A673 (cell line): Measurements from ENCODE around the gene SMAD6. TPM values are rescaled to one million over a fixed set of nuclear protein-coding genes. Genes with fewer than 3 reads are reported as not detected.

Experiments
- BruUV-seq: library from RNA; stranded (reverse); fragments of 400-500 nt; replicated peaks from 2 replicates; lab custom pipeline; 2021; lab: Mats Ljungman, UMichigan
- CTCF ChIA-PET: fragments of 300-600 bp; sonication (Branson Sonifier 250); formaldehyde crosslinking; loops from one replicate; lab custom pipeline; 2022; ENCODE audit warnings: antibody characterized with exemption; lab: Charles Lee
- POLR2A ChIA-PET: fragments of 300-600 bp; sonication (Branson Sonifier 250); formaldehyde crosslinking; loops from one replicate; lab custom pipeline; 2022; ENCODE audit warnings: antibody characterized with exemption; ENCODE audit not compliant: low non-redundant PET; lab: Charles Lee
- DNase-seq: peaks from one replicate; pipeline ENCODE4 v3.0.0-alpha.2; 2015; ENCODE audit warnings: low spot score
- H3K27ac ChIP-seq: fragments of 200-600 bp; sonication (generic); 2 replicates; pipeline ENCODE4 v1.5.1; 2016; ENCODE audit warnings: mixed run types, low read depth, mild to moderate bottlenecking, mixed read lengths, antibody characterized with exemption, low read length; ENCODE audit not compliant: poor library complexity, severe bottlenecking
- H3K27me3 ChIP-seq: fragments of 200-600 bp; sonication (generic); replicated peaks from 2 replicates; pipeline ENCODE4 v1.6.1; 2017; ENCODE audit warnings: mixed run types, low read depth, mild to moderate bottlenecking, mixed read lengths, antibody characterized with exemption, low read length; ENCODE audit not compliant: insufficient read depth, poor library complexity
- H3K36me3 ChIP-seq: fragments of 200-600 bp; sonication (generic); 2 replicates; pipeline ENCODE4 v1.6.1; 2016; ENCODE audit warnings: mixed run types, mild to moderate bottlenecking, mixed read lengths, antibody characterized with exemption, low read length; ENCODE audit not compliant: insufficient read depth, poor library complexity, severe bottlenecking
- H3K4me1 ChIP-seq: fragments of 200-600 bp; sonication (generic); 2 replicates; pipeline ENCODE4 v1.6.1; 2017; ENCODE audit warnings: mixed run types, mild to moderate bottlenecking, mixed read lengths, antibody characterized with exemption, low read length; ENCODE audit not compliant: insufficient read depth, poor library complexity, severe bottlenecking
- H3K4me3 ChIP-seq: fragments of 200-600 bp; sonication (generic); 2 replicates; pipeline ENCODE4 v1.5.1; 2016; ENCODE audit warnings: low read depth, mixed run types, mild to moderate bottlenecking, mixed read lengths, low read length; ENCODE audit not compliant: poor library complexity, severe bottlenecking
- H3K9me3 ChIP-seq: fragments of 200-600 bp; sonication (generic); 2 replicates; pipeline ENCODE4 v1.6.1; 2016; ENCODE audit warnings: mixed run types, low read depth, mild to moderate bottlenecking, mixed read lengths, antibody characterized with exemption, low read length; ENCODE audit not compliant: poor library complexity, severe bottlenecking
- EZH2 ChIP-seq: fragments of 200-600 bp; sonication (generic); IDR thresholded peaks from 2 replicates; pipeline ENCODE4 v1.6.1; 2017; ENCODE audit warnings: borderline replicate concordance, low read depth, mild to moderate bottlenecking, mixed read lengths, antibody characterized with exemption, low read length; ENCODE audit not compliant: poor library complexity, severe bottlenecking
- intact Hi-C: fragments of 100-400 bp; cut with micrococcal nuclease; formaldehyde crosslinking; loops from one replicate; pipeline ENCODE4 v1.10.0; 2022; ENCODE audit not compliant: unreplicated experiment
- total RNA-seq: library from RNA; stranded (reverse); gene quantifications from 2 replicates; pipeline ENCODE4 v1.2.3, GENCODE V29; 2021
- TF ChIP-seq, protein P1 (sequence below): fragments of 300-800, 200-600 bp; sonication (generic); conservative IDR thresholded peaks from 2 replicates; pipeline ENCODE4 v1.5.1; 2017; ENCODE audit warnings: low read depth, mild to moderate bottlenecking, antibody characterized with exemption, low read length, moderate library complexity, mixed read lengths

Gene SMAD6
- total RNA-seq, 1 experiment from 2014 or later, result 63.9 TPM

DNA sequence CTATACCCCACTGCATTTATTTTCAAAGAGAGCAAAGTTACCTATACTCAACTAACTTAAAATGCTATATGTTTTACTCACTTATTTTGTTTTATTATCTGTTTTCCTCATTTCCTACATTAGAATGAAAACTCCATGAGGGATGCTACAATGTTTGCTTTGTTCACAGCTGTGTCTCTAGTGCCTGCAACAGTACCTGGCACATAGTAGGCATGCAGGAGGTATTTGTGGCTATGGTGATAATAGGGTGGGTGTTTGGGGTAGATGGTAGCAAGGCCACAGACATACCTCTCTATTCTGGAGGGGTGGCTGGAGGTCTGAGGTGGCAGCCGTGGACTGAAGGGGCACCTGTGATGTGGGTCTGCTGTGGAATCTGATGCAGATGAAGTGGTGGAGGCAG is 24.7 kb upstream of the SMAD6 start:
- H3K4me1 ChIP-seq, result peaks cover 6% of the 10 kb centered on the region
- intact Hi-C loops, result no loop called here
- TF ChIP-seq, protein P1, sequence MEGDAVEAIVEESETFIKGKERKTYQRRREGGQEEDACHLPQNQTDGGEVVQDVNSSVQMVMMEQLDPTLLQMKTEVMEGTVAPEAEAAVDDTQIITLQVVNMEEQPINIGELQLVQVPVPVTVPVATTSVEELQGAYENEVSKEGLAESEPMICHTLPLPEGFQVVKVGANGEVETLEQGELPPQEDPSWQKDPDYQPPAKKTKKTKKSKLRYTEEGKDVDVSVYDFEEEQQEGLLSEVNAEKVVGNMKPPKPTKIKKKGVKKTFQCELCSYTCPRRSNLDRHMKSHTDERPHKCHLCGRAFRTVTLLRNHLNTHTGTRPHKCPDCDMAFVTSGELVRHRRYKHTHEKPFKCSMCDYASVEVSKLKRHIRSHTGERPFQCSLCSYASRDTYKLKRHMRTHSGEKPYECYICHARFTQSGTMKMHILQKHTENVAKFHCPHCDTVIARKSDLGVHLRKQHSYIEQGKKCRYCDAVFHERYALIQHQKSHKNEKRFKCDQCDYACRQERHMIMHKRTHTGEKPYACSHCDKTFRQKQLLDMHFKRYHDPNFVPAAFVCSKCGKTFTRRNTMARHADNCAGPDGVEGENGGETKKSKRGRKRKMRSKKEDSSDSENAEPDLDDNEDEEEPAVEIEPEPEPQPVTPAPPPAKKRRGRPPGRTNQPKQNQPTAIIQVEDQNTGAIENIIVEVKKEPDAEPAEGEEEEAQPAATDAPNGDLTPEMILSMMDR, result no peak
- TF ChIP-seq EZH2, result no peak
- no peak overlapping the region for H3K4me3 ChIP-seq
- DNase-seq, result no peak
- no peaks in the 10 kb centered on the region for H3K9me3 ChIP-seq
- CTCF ChIA-PET, result no interaction called here
- H3K27ac ChIP-seq, result no peak overlapping the region
- BruUV-seq, result no TSS peak
- no peaks in the 10 kb centered on the region for H3K36me3 ChIP-seq
- H3K27me3 ChIP-seq, result no peaks in the 10 kb centered on the region
- POLR2A ChIA-PET, result no interaction called here

DNA sequence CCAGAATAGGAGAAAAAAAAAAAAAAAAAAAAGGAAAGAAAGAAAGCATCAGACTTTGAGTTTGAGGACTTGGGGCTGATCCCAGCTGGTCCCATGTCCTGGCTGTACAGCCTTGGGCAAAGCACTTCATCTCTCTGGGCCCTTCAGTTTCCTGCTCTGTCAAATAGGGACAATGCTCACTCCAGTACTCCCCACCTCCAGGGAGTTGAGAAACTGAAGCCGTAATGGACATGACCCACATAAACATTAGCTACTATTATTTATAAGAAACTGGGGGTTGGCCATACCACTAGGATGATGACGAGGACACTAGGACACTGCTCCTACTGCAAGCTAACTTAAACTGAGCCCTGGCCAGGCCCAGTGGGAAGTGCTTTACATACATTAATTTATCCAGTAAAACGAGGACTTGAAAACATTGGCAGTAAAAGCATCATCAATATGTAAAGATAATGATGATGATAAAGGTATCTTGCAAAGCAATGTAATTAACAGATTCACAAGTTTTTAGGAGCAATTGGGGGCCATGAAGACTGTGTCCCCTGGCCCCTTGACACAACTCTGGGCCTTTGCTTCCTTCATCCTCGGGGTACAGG is 22.9 kb upstream of the SMAD6 start:
- no TSS peak for BruUV-seq

DNA sequence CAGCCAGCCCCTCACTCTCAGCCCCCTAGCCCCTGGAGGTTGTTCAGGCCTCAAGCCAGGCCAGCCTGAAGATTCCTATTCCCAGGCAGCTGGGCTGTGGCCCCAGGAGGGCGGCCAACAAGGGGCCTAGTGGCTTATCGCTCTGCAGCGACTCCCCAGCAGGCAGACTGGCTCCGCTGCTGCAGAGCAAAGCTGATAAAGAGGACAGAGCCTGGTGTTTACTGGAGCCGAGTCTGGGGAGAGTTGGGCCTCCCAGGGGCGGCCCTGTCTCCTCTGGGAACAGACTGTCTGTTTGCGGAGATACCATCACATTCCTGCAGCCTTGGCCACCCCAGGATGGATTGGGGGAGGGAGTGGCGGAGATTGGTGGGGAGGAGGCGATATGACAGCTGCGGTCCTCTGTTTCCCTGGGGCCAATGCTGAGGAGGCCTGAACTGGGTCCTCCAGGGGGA is 22.4 kb upstream of the SMAD6 start:
- peaks cover 6% of the 10 kb centered on the region for H3K4me1 ChIP-seq
- intact Hi-C loops, result no loop called here
- no TSS peak for BruUV-seq
- DNase-seq, result no peak
- H3K27ac ChIP-seq, result no peak overlapping the region
- H3K9me3 ChIP-seq, result no peaks in the 10 kb centered on the region
- no peak overlapping the region for H3K4me3 ChIP-seq
- ChIA-PET POLR2A (no interaction called here), CTCF (no interaction called here)
- no peaks in the 10 kb centered on the region for H3K27me3 ChIP-seq
- H3K36me3 ChIP-seq, result no peaks in the 10 kb centered on the region
- TF ChIP-seq EZH2, result no peak
- TF ChIP-seq, protein P1, result no peak

More for the DNA sequence above, 22.9 kb upstream of the SMAD6 start:
- ChIA-PET CTCF (no interaction called here), POLR2A (no interaction called here)
- Histone ChIP-seq H3K4me3 (no peak overlapping the region), H3K27me3 (no peaks in the 10 kb centered on the region), H3K36me3 (no peaks in the 10 kb centered on the region), H3K27ac (no peak overlapping the region), H3K4me1 (peaks cover 6% of the 10 kb centered on the region), H3K9me3 (no peaks in the 10 kb centered on the region)
- no peak for TF ChIP-seq EZH2
- TF ChIP-seq, protein P1, result no peak
- intact Hi-C loops, result no loop called here
- no peak for DNase-seq
